ENCODE measurements around the gene CIDEC. TPM values are rescaled to one million over a fixed set of nuclear protein-coding genes. Genes with fewer than 3 reads are reported as not detected.
"Not testable (repeated sequence)": the region's sequence is repeated elsewhere in the genome, so short reads cannot be mapped to it uniquely, and the experiment has no call there.

Gene CIDEC
- polyA plus RNA-seq, 3 donors, result 0.08 TPM; not detected in 2

GRCh38 chr3:9897408-9898372, 17.6 kb upstream of the CIDEC start:
- peaks cover 46% of the 10 kb centered on the region for H3K4me1 Mint-ChIP-seq
- H3K4me3 ChIP-seq (replicated peaks in 1 of 3; ENCODE audit: low read depth in 2 of 3, low read length in 3 of 3), result no peak overlapping the region
- no peaks in the 10 kb centered on the region for H3K9me3 ChIP-seq (replicated peaks in 1 of 2; ENCODE audit: control insufficient read depth in 1 of 2, insufficient read depth in 1 of 2, low read length in 2 of 2)
- H3K4me2 ChIP-seq (replicated peaks; ENCODE audit: extremely low read depth, low read length, poor library complexity, severe bottlenecking), result no peak overlapping the region
- peaks cover 7 to 9% of the 10 kb centered on the region in 2 donors for H3K4me1 ChIP-seq (ENCODE audit: control insufficient read depth in 1 of 2, insufficient read depth in 2 of 2, low read length in 2 of 2)
- DNase-seq, result no peak
- peak overlapping the region; percentile 21 to 76 (median 31) for H3K27ac Mint-ChIP-seq
- H3K36me3 ChIP-seq (replicated peaks in 1 of 2; ENCODE audit: control insufficient read depth in 1 of 2, insufficient read depth in 2 of 2, low read length in 2 of 2), result peaks cover 9 to 16% of the 10 kb centered on the region in 2 donors
- no peaks in the 10 kb centered on the region for H3K9me3 Mint-ChIP-seq
- H2AFZ ChIP-seq (ENCODE audit: insufficient read depth, low read depth, low read length, poor library complexity, severe bottlenecking), result no peak overlapping the region
- no peak overlapping the region for H3K4me3 Mint-ChIP-seq
- WGBS (ENCODE audit: insufficient coverage), result 56% methylated on average over 3 of the region's 4 CpGs
- H3K27me3 Mint-ChIP-seq (ENCODE audit: low read depth in 3 of 3), result peaks cover 0 to 2% (median 0%) of the 10 kb centered on the region in 3 donors
- H3K27ac ChIP-seq (ENCODE audit: low read depth in 1 of 2, low read length in 2 of 2), result no peak overlapping the region
- no peaks in the 10 kb centered on the region for H3K27me3 ChIP-seq (ENCODE audit: control insufficient read depth in 2 of 2, insufficient read depth in 2 of 2, low read length in 2 of 2)
- H3K9ac ChIP-seq (ENCODE audit: insufficient read depth, low read length, poor library complexity, severe bottlenecking), result no peak overlapping the region
- intact Hi-C loops (cut with micrococcal nuclease), result no loop called here
- H3K79me2 ChIP-seq (ENCODE audit: insufficient read depth, low read length), result peaks cover 8% of the 10 kb centered on the region
- H4K20me1 ChIP-seq (ENCODE audit: insufficient read depth, low read length), result peaks cover 7% of the 10 kb centered on the region
- no peak for TF ChIP-seq CTCF (IDR thresholded peaks at IDR 0.05)
- peaks cover 19 to 21% of the 10 kb centered on the region in 2 donors for H3K36me3 Mint-ChIP-seq

- H3K9me3 ChIP-seq (replicated peaks in 1 of 2; ENCODE audit: control insufficient read depth in 1 of 2, insufficient read depth in 1 of 2, low read length in 2 of 2); H3K4me1 ChIP-seq (ENCODE audit: control insufficient read depth in 1 of 2, insufficient read depth in 2 of 2, low read length in 2 of 2); H3K4me3 ChIP-seq (replicated peaks in 1 of 3; ENCODE audit: low read depth in 2 of 3, low read length in 3 of 3); intact Hi-C loops (cut with micrococcal nuclease); H3K9me3 Mint-ChIP-seq; H4K20me1 ChIP-seq (ENCODE audit: insufficient read depth, low read length); H2AFZ ChIP-seq (ENCODE audit: insufficient read depth, low read depth, low read length, poor library complexity, severe bottlenecking); H3K27ac ChIP-seq (ENCODE audit: low read depth in 1 of 2, low read length in 2 of 2); H3K27me3 Mint-ChIP-seq (ENCODE audit: low read depth in 3 of 3); H3K4me2 ChIP-seq (replicated peaks; ENCODE audit: extremely low read depth, low read length, poor library complexity, severe bottlenecking); H3K9ac ChIP-seq (ENCODE audit: insufficient read depth, low read length, poor library complexity, severe bottlenecking); H3K27me3 ChIP-seq (ENCODE audit: control insufficient read depth in 2 of 2, insufficient read depth in 2 of 2, low read length in 2 of 2); H3K4me3 Mint-ChIP-seq; DNase-seq: not testable (repeated sequence)
- Mint-ChIP-seq H3K4me1 (peaks cover 41% of the 10 kb centered on the region), H3K36me3 (peaks cover 24 to 28% of the 10 kb centered on the region in 2 donors), H3K27ac (peak overlapping the region in 6 of 7 donors; percentile 37 to 76 (median 62))
- 100% methylated on average over 2 of the region's 10 CpGs for WGBS (ENCODE audit: insufficient coverage)
- H3K36me3 ChIP-seq (replicated peaks in 1 of 2; ENCODE audit: control insufficient read depth in 1 of 2, insufficient read depth in 2 of 2, low read length in 2 of 2), result peaks cover 10 to 21% of the 10 kb centered on the region in 2 donors
- peaks cover 16% of the 10 kb centered on the region for H3K79me2 ChIP-seq (ENCODE audit: insufficient read depth, low read length)
These were observed 16.8 kb upstream of the CIDEC start for GRCh38 chr3:9896755-9897407.

DNA sequence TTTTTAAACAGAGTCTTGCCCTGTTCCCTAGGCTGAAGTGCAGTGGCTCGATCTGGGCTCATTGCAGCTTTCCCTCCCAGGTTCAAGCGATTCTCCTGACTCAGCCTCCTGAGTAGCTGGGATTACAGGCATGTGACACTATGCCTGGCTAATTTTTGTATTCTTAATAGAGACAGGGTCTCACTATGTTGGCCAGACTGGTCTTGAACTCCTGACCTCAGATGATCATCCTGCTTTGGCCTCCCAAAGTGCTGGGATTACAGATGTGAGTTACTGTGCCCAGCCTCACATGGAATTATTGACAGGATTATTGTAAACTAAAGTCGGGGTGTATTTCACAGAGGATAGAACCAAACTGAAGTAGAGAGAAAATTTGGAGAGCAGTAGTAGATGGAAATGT, 15.7 kb upstream of the CIDEC start:
- H3K9ac ChIP-seq (ENCODE audit: insufficient read depth, low read length, poor library complexity, severe bottlenecking); H3K27me3 Mint-ChIP-seq (ENCODE audit: low read depth in 3 of 3); H3K27me3 ChIP-seq (ENCODE audit: control insufficient read depth in 2 of 2, insufficient read depth in 2 of 2, low read length in 2 of 2); intact Hi-C loops (cut with micrococcal nuclease); H3K9me3 Mint-ChIP-seq; H3K9me3 ChIP-seq (replicated peaks in 1 of 2; ENCODE audit: control insufficient read depth in 1 of 2, insufficient read depth in 1 of 2, low read length in 2 of 2); H3K4me3 Mint-ChIP-seq; H4K20me1 ChIP-seq (ENCODE audit: insufficient read depth, low read length); H3K27ac ChIP-seq (ENCODE audit: low read depth in 1 of 2, low read length in 2 of 2); H3K4me2 ChIP-seq (replicated peaks; ENCODE audit: extremely low read depth, low read length, poor library complexity, severe bottlenecking); H3K4me3 ChIP-seq (replicated peaks in 1 of 3; ENCODE audit: low read depth in 2 of 3, low read length in 3 of 3); DNase-seq; H2AFZ ChIP-seq (ENCODE audit: insufficient read depth, low read depth, low read length, poor library complexity, severe bottlenecking): not testable (repeated sequence)
- WGBS (ENCODE audit: insufficient coverage), result 98% methylated on average over 3 of the region's 3 CpGs
- H3K79me2 ChIP-seq (ENCODE audit: insufficient read depth, low read length), result peaks cover 27% of the 10 kb centered on the region
- Mint-ChIP-seq H3K4me1 (peaks cover 44% of the 10 kb centered on the region), H3K36me3 (peaks cover 24 to 28% of the 10 kb centered on the region in 2 donors), H3K27ac (peak overlapping the region in 1 of 7 donors; percentile 5)
- H3K4me1 ChIP-seq (ENCODE audit: control insufficient read depth in 1 of 2, insufficient read depth in 2 of 2, low read length in 2 of 2), result peaks cover 8 to 10% of the 10 kb centered on the region in 2 donors
- peaks cover 10 to 21% of the 10 kb centered on the region in 2 donors for H3K36me3 ChIP-seq (replicated peaks in 1 of 2; ENCODE audit: control insufficient read depth in 1 of 2, insufficient read depth in 2 of 2, low read length in 2 of 2)

Data from CD14-positive monocyte (primary cell).